H1 (cell line): ENCODE results near the gene CHN2. TPM values are rescaled to one million over a fixed set of nuclear protein-coding genes. Genes with fewer than 3 reads are reported as not detected.

Experiments used
- CTCF ChIA-PET: fragments of 300-600 bp; sonication (Branson Sonifier 250); formaldehyde crosslinking; loops from one replicate; lab custom pipeline; 2021; ENCODE audit not compliant: partially characterized antibody; lab: Charles Lee
- POLR2A ChIA-PET: fragments of 300-600 bp; sonication (Branson Sonifier 250); formaldehyde crosslinking; loops from one replicate; lab custom pipeline; 2021; ENCODE audit warnings: inconsistent platforms; ENCODE audit not compliant: partially characterized antibody; lab: Charles Lee
- DNase-seq, 2 experiments: peaks; one replicate each; pipeline versions ENCODE4 v3.0.0 to v3.0.0-alpha.2; 2010 to 2022; ENCODE audit warnings: low spot score in 2 of 2, low read depth in 1 of 2, mixed read lengths in 1 of 2
- FAIRE-seq: peaks from 2 replicates; lab custom pipeline; 2011; peaks lifted over from hg19 to GRCh38; lab: Jason Lieb, UNC
- H2AFZ ChIP-seq: 2 replicates; pipeline ENCODE4 v1.8.1; 2012; ENCODE audit warnings: low read length, inconsistent platforms
- H2AK5ac ChIP-seq: 2 replicates; pipeline ENCODE4 v1.6.1; 2013; ENCODE audit warnings: low read depth, low read length
- H2BK120ac ChIP-seq: replicated peaks from 2 replicates; pipeline ENCODE3; 2013; ENCODE audit warnings: low read depth, low read length, inconsistent platforms
- H2BK12ac ChIP-seq: 2 replicates; pipeline ENCODE4 v1.6.1; 2013; ENCODE audit warnings: low read depth, low read length
- H2BK15ac ChIP-seq: 2 replicates; pipeline ENCODE4 v1.6.1; 2013; ENCODE audit warnings: low read length
- H2BK20ac ChIP-seq: 2 replicates; pipeline ENCODE4 v1.6.1; 2013; ENCODE audit warnings: low read length
- H2BK5ac ChIP-seq: 2 replicates; pipeline ENCODE4 v1.6.1; 2013; ENCODE audit warnings: low read depth, low read length
- H3K14ac ChIP-seq: 2 replicates; pipeline ENCODE4 v1.6.1; 2013; ENCODE audit warnings: inconsistent platforms; ENCODE audit not compliant: insufficient read length
- H3K18ac ChIP-seq: 2 replicates; pipeline ENCODE4 v1.6.1; 2013; ENCODE audit warnings: low read length; ENCODE audit errors: extremely low read depth
- H3K23ac ChIP-seq: 2 replicates; pipeline ENCODE4 v1.6.1; 2013; ENCODE audit warnings: inconsistent platforms; ENCODE audit not compliant: insufficient read length
- H3K23me2 ChIP-seq: 2 replicates; pipeline ENCODE4 v1.6.1; 2013; ENCODE audit warnings: low read depth, low read length
- H3K27ac ChIP-seq: 2 replicates; pipeline ENCODE4 v1.6.1; 2011; ENCODE audit warnings: low read depth, low read length, inconsistent platforms
- H3K27me3 ChIP-seq, 4 experiments: replicated peaks in 1 of 4; 1 replicate in 1 of 4; 2 replicates in 3 of 4; pipeline versions ENCODE4 v1.6.1 to v1.8.1; 2011 to 2013; ENCODE audit warnings: low read length in 3 of 4, mild to moderate bottlenecking in 3 of 4, inconsistent platforms in 2 of 4, mixed read lengths in 2 of 4, moderate library complexity in 1 of 4; ENCODE audit not compliant: control insufficient read depth in 3 of 4, insufficient read depth in 3 of 4; ENCODE audit errors: extremely low read depth in 1 of 4
- H3K36me3 ChIP-seq, 4 experiments: 2 replicates each; pipeline versions ENCODE4 v1.6.1 to v1.8.1; 2011 to 2013; ENCODE audit warnings: mild to moderate bottlenecking in 4 of 4, low read length in 3 of 4, moderate library complexity in 2 of 4, control low read depth in 1 of 4, inconsistent platforms in 1 of 4; ENCODE audit not compliant: insufficient read depth in 4 of 4, control insufficient read depth in 2 of 4
- H3K4ac ChIP-seq: replicated peaks from 2 replicates; pipeline ENCODE3; 2013; ENCODE audit warnings: low read length, low read depth, mixed read lengths, inconsistent platforms; ENCODE audit not compliant: insufficient read length
- H3K4me1 ChIP-seq, 4 experiments: replicated peaks in 1 of 4; 1 replicate in 1 of 4; 2 replicates in 3 of 4; pipeline versions ENCODE4 v1.6.1 to v1.8.1; 2011 to 2013; ENCODE audit warnings: low read length in 3 of 4, inconsistent platforms in 2 of 4, mixed read lengths in 1 of 4; ENCODE audit not compliant: insufficient read depth in 4 of 4, control insufficient read depth in 3 of 4
- H3K4me2 ChIP-seq, 2 experiments: 2 replicates each; pipeline versions ENCODE4 v1.6.1 to v1.8.1; 2011 to 2013; ENCODE audit warnings: low read depth in 2 of 2, low read length in 2 of 2, control low read depth in 1 of 2, inconsistent platforms in 1 of 2, mild to moderate bottlenecking in 1 of 2; ENCODE audit not compliant: insufficient read depth in 1 of 2
- H3K4me3 ChIP-seq, 4 experiments: fragments of 200-600, 300-600 bp in 1 of 4; sonication (generic), shearing (Covaris generic), sonication (Bioruptor Twin) in 1 of 4; 2 replicates each; pipeline versions ENCODE4 v1.5.1 to v1.8.1; 2011 to 2016; ENCODE audit warnings: low read length in 4 of 4, low read depth in 3 of 4, control low read depth in 2 of 4, inconsistent platforms in 2 of 4, mild to moderate bottlenecking in 2 of 4, mixed read lengths in 1 of 4, moderate library complexity in 1 of 4; ENCODE audit not compliant: insufficient read depth in 2 of 4; ENCODE audit errors: extremely low read depth in 1 of 4
- H3K56ac ChIP-seq: replicated peaks from 2 replicates; pipeline ENCODE3; 2013; ENCODE audit warnings: low read depth, mild to moderate bottlenecking, mixed read lengths, low read length, inconsistent platforms; ENCODE audit not compliant: insufficient read length
- H3K79me1 ChIP-seq: 2 replicates; pipeline ENCODE4 v1.6.1; 2013; ENCODE audit warnings: low read depth, low read length, control low read depth
- H3K79me2 ChIP-seq, 2 experiments: 2 replicates each; pipeline versions ENCODE4 v1.6.1 to v1.8.1; 2012 to 2013; ENCODE audit warnings: low read length in 2 of 2, mild to moderate bottlenecking in 2 of 2, inconsistent platforms in 1 of 2; ENCODE audit not compliant: insufficient read depth in 2 of 2, control insufficient read depth in 1 of 2
- H3K9ac ChIP-seq, 4 experiments: replicated peaks in 1 of 4; 1 replicate in 1 of 4; 2 replicates in 3 of 4; pipeline versions ENCODE4 v1.6.1 to v1.8.1; 2011 to 2013; ENCODE audit warnings: low read depth in 3 of 4, low read length in 3 of 4, control low read depth in 2 of 4, mild to moderate bottlenecking in 2 of 4, moderate library complexity in 2 of 4, inconsistent platforms in 1 of 4; ENCODE audit errors: extremely low read depth in 1 of 4
- H3K9me3 ChIP-seq, 2 experiments: 2 replicates each; pipeline versions ENCODE4 v1.6.1 to v1.8.1; 2012 to 2013; ENCODE audit warnings: mild to moderate bottlenecking in 2 of 2, moderate library complexity in 2 of 2, control low read depth in 1 of 2, inconsistent platforms in 1 of 2, low read depth in 1 of 2, low read length in 1 of 2, mixed read lengths in 1 of 2; ENCODE audit not compliant: insufficient read depth in 2 of 2
- H4K20me1 ChIP-seq, 2 experiments: replicated peaks in 1 of 2; 2 replicates each; pipeline versions ENCODE3 to v1.8.1; 2011 to 2013; ENCODE audit warnings: inconsistent platforms in 2 of 2, low read length in 2 of 2, mild to moderate bottlenecking in 1 of 2; ENCODE audit not compliant: insufficient read depth in 2 of 2, control insufficient read depth in 1 of 2
- H4K5ac ChIP-seq: 2 replicates; pipeline ENCODE4 v1.6.1; 2013; ENCODE audit warnings: low read length, low read depth, mixed read lengths, inconsistent platforms; ENCODE audit not compliant: insufficient read length
- H4K8ac ChIP-seq: 2 replicates; pipeline ENCODE4 v1.8.0; 2013; ENCODE audit warnings: mild to moderate bottlenecking, moderate library complexity, low read length, inconsistent platforms; ENCODE audit not compliant: insufficient read depth; ENCODE audit errors: extremely low read depth
- H4K91ac ChIP-seq: replicated peaks from 2 replicates; pipeline ENCODE3; 2013; ENCODE audit warnings: low read length, mixed read lengths, inconsistent platforms; ENCODE audit not compliant: insufficient read length
- BRCA1 ChIP-seq: IDR thresholded peaks from 2 replicates; pipeline ENCODE4 v1.6.1; 2012; ENCODE audit warnings: low read depth, low read length, improper control_type of control experiment
- CREB1 ChIP-seq: IDR thresholded peaks from 2 replicates; pipeline ENCODE4 v1.6.1; 2012; ENCODE audit warnings: inconsistent platforms
- EGR1 ChIP-seq: IDR thresholded peaks from 2 replicates; pipeline ENCODE4 v1.6.1; 2011; ENCODE audit warnings: low read depth, low read length, borderline replicate concordance
- GABPA ChIP-seq: IDR thresholded peaks from 2 replicates; pipeline ENCODE4 v1.6.1; 2011; ENCODE audit warnings: mild to moderate bottlenecking, low read length, moderate library complexity, borderline replicate concordance; ENCODE audit not compliant: insufficient read depth
- GTF2F1 ChIP-seq: IDR thresholded peaks from 2 replicates; pipeline ENCODE4 v1.6.1; 2012; ENCODE audit warnings: low read depth, low read length, improper control_type of control experiment, borderline replicate concordance
- HDAC2 ChIP-seq, 2 experiments: fragments of 300-600 bp in 1 of 2; sonication (generic) in 1 of 2; IDR thresholded peaks; 2 replicates each; pipeline ENCODE4 v1.6.1; 2011 to 2012; ENCODE audit warnings: low read depth in 2 of 2, low read length in 2 of 2, mild to moderate bottlenecking in 2 of 2, moderate library complexity in 2 of 2, borderline replicate concordance in 1 of 2, inconsistent platforms in 1 of 2
- JUN ChIP-seq: IDR thresholded peaks from 2 replicates; pipeline ENCODE4 v1.6.1; 2011; ENCODE audit warnings: low read depth, mild to moderate bottlenecking, improper control_type of control experiment, low read length
- MAX ChIP-seq: IDR thresholded peaks from 2 replicates; pipeline ENCODE4 v1.6.1; 2012; ENCODE audit warnings: inconsistent platforms
- RFX5 ChIP-seq: IDR thresholded peaks from 2 replicates; pipeline ENCODE4 v1.6.1; 2011; ENCODE audit warnings: low read depth, low read length, improper control_type of control experiment, borderline replicate concordance
- SIX5 ChIP-seq: IDR thresholded peaks from 2 replicates; pipeline ENCODE4 v1.6.1; 2011; ENCODE audit warnings: mild to moderate bottlenecking, low read depth, low read length
- SUZ12 ChIP-seq: fragments of 200-600 bp; sonication (generic); IDR thresholded peaks from 2 replicates; pipeline ENCODE4 v1.6.1; 2012; ENCODE audit warnings: mild to moderate bottlenecking, inconsistent platforms, low read length, moderate library complexity, mixed read lengths
- TCF12 ChIP-seq: IDR thresholded peaks from 2 replicates; pipeline ENCODE4 v1.6.1; 2011; ENCODE audit warnings: low read depth, mild to moderate bottlenecking, low read length
- TEAD4 ChIP-seq: IDR thresholded peaks from 2 replicates; pipeline ENCODE4 v1.6.1; 2012; ENCODE audit warnings: low read depth, low read length, inconsistent platforms, mixed read lengths
- WGBS, 2 experiments: shearing (Covaris generic) in 1 of 2; methylation state at CpG; one replicate each; pipeline versions ENCODE4 v1.1.6 to v1.1.7; 2013 to 2015; ENCODE audit warnings: low lambda C conversion rate in 2 of 2, mixed read lengths in 2 of 2, inconsistent platforms in 1 of 2, low coverage in 1 of 2, missing lambda C conversion rate in 1 of 2; ENCODE audit not compliant: insufficient replicate concordance in 2 of 2, insufficient coverage in 1 of 2, insufficient read length in 1 of 2; ENCODE audit errors: extremely low coverage in 1 of 2, missing lambda C conversion rate in 1 of 2; 5-methylcytosine and 5-hydroxymethylcytosine counted together
- polyA plus RNA-seq, 7 experiments: library from polyadenylated mRNA; depleted of rRNA in 3 of 7; stranded (reverse) in 5 of 7; unstranded in 2 of 7; fragments of >200 nt in 5 of 7; fragments of 200-250 nt in 2 of 7; gene quantifications; 1 replicate in 5 of 7; 2 replicates in 1 of 7; 4 replicates in 1 of 7; pipeline versions ENCODE4 v1.2.1 to v1.2.3, GENCODE V29; 2011 to 2013; ENCODE audit warnings: missing spikeins in 2 of 7, mixed read lengths in 2 of 7
- total RNA-seq: library from RNA; stranded (reverse); fragmentation: NEBNext Ultra II Directional; extraction: Animal tissue kit (Norgen Biotek cat#: 25700); gene quantifications from 2 replicates; pipeline ENCODE4 v1.2.1, GENCODE V29; 2021

CHN2 gene
- total and polyA plus RNA-seq, 2 of the 8 experiments (the other 6 are each of a cell fraction or from before 2014, with no cell fraction given) = 2.9 to 4.8 TPM

- no peak overlapping the region for H2AK5ac ChIP-seq
- no peaks in the 10 kb centered on the region for H4K20me1 ChIP-seq
- H2BK120ac ChIP-seq = no peak overlapping the region
- H3K9ac ChIP-seq = no peak overlapping the region
- WGBS, 2 experiments = 89% methylated on average over 4 of the region's 4 CpGs; no CpG with 5 or more reads in 1 of the 2 experiments
- H3K4me2 ChIP-seq = no peak overlapping the region
- no peak overlapping the region for H2BK15ac ChIP-seq
- TF ChIP-seq CREB1 (no peak), SUZ12 (no peak), JUN (no peak), TEAD4 (no peak), GABPA (no peak), HDAC2 (IDR thresholded peaks at IDR 0.05; ENCODE audit: borderline replicate concordance in 1 of 2, low read depth in 2 of 2, low read length in 2 of 2) (no peak), GTF2F1 (no peak), EGR1 (no peak), RFX5 (no peak), BRCA1 (no peak), SIX5 (no peak), MAX (no peak), TCF12 (no peak)
- H2BK5ac ChIP-seq = no peak overlapping the region
- H3K79me2 ChIP-seq = no peaks in the 10 kb centered on the region
- no peak overlapping the region for H3K56ac ChIP-seq
- no peak overlapping the region for H4K8ac ChIP-seq
- H4K91ac ChIP-seq = no peak overlapping the region
- no peak overlapping the region for H3K27ac ChIP-seq
- FAIRE-seq (no peak), DNase-seq (no peak)
- H3K4ac ChIP-seq = no peak overlapping the region
- no peaks in the 10 kb centered on the region for H3K23me2 ChIP-seq
- H3K18ac ChIP-seq = no peak overlapping the region
- no peak overlapping the region for H3K4me3 ChIP-seq
- CTCF ChIA-PET = interaction anchor here (1.2 to 1.3 kb wide), 2 partner anchors 22 to 197 kb away, joined by 3 to 4 read pairs; no protein-coding TSS in a partner anchor
- peaks cover 0 to 2% of the 10 kb centered on the region in 2 experiments; a peak in 1 of 4 replicates for H3K9me3 ChIP-seq
- H2BK20ac ChIP-seq = no peak overlapping the region
- no peaks in the 10 kb centered on the region for H3K79me1 ChIP-seq
- H3K23ac ChIP-seq = no peak overlapping the region
- H2AFZ ChIP-seq = no peak overlapping the region
- no peak overlapping the region for H4K5ac ChIP-seq
- H3K14ac ChIP-seq = no peak overlapping the region
- no peaks in the 10 kb centered on the region for H3K4me1 ChIP-seq
- no peak overlapping the region for H2BK12ac ChIP-seq
- POLR2A ChIA-PET = no interaction called here
- no peaks in the 10 kb centered on the region for H3K27me3 ChIP-seq
- no peaks in the 10 kb centered on the region for H3K36me3 ChIP-seq
Measured at GRCh38 chr7:29386196-29386765, 191.7 kb downstream of the CHN2 start.
